CD4-positive, alpha-beta T cell (primary cell): ENCODE results near the gene IL17RA. TPM values are rescaled to one million over a fixed set of nuclear protein-coding genes. Genes with fewer than 3 reads are reported as not detected.

Experiments used
- ATAC-seq: fragments of 200-7000 bp; cut with Tn5 transposase; one replicate; pipeline ENCODE4 v1.10.0; 2022; ENCODE audit warnings: mild to moderate bottlenecking; ENCODE audit not compliant: poor library complexity
- CTCF ChIA-PET: fragments of 350-600 bp; sonication (Branson Sonifier 250); formaldehyde crosslinking; loops from one replicate; lab custom pipeline; 2021; ENCODE audit warnings: antibody characterized with exemption, inconsistent platforms; lab: Charles Lee
- POLR2A ChIA-PET: fragments of 350-600 bp; sonication (Branson Sonifier 250); formaldehyde crosslinking; loops from one replicate; lab custom pipeline; 2021; ENCODE audit warnings: antibody characterized with exemption, inconsistent platforms; lab: Charles Lee
- DNase-seq, 14 experiments: peaks; one replicate each; pipeline ENCODE4 v3.0.0-alpha.2; 2013 to 2020; ENCODE audit warnings: mixed read lengths in 2 of 14
- H3K27ac ChIP-seq, 2 donors: one replicate each; pipeline versions ENCODE4 v1.5.1 to v1.7.0; 2013; ENCODE audit warnings: low read length in 2 of 2, low read depth in 1 of 2, mild to moderate bottlenecking in 1 of 2
- H3K27me3 ChIP-seq, 2 experiments: 1 replicate in 1 of 2; 2 replicates in 1 of 2; pipeline versions ENCODE4 v1.6.1 to v1.7.0; 2013; ENCODE audit warnings: low read length in 2 of 2, control low read depth in 1 of 2, mild to moderate bottlenecking in 1 of 2, moderate library complexity in 1 of 2; ENCODE audit not compliant: insufficient read depth in 2 of 2, control insufficient read depth in 1 of 2
- H3K36me3 ChIP-seq: one replicate; pipeline ENCODE4 v1.6.1; 2013; ENCODE audit warnings: low read length, control low read depth; ENCODE audit not compliant: insufficient read depth
- H3K4me1 ChIP-seq: one replicate; pipeline ENCODE4 v1.6.1; 2013; ENCODE audit warnings: low read length, control low read depth; ENCODE audit not compliant: insufficient read depth
- H3K4me3 ChIP-seq: one replicate; pipeline ENCODE4 v1.5.1; 2013; ENCODE audit warnings: mild to moderate bottlenecking, low read length, moderate library complexity
- H3K9me3 ChIP-seq, 2 experiments: 1 replicate in 1 of 2; 2 replicates in 1 of 2; pipeline versions ENCODE4 v1.6.1 to v1.7.0; 2013; ENCODE audit warnings: low read length in 2 of 2, mild to moderate bottlenecking in 2 of 2, control low read depth in 1 of 2, moderate library complexity in 1 of 2; ENCODE audit not compliant: control insufficient read depth in 1 of 2, insufficient read depth in 1 of 2
- H3K27ac Mint-ChIP-seq: one replicate; pipeline ENCODE4 v1.8.0; 2020; ENCODE audit warnings: mixed read lengths
- H3K27me3 Mint-ChIP-seq: one replicate; pipeline ENCODE4 v1.8.0; 2021; ENCODE audit warnings: mixed read lengths
- H3K36me3 Mint-ChIP-seq: one replicate; pipeline ENCODE4 v1.8.0; 2021; ENCODE audit warnings: low read depth, mixed read lengths
- H3K4me1 Mint-ChIP-seq: one replicate; pipeline ENCODE4 v1.8.0; 2021; ENCODE audit warnings: low read depth, mixed read lengths
- H3K4me3 Mint-ChIP-seq: one replicate; pipeline ENCODE4 v1.8.0; 2020; ENCODE audit warnings: mild to moderate bottlenecking, mixed read lengths
- H3K9me3 Mint-ChIP-seq: one replicate; pipeline ENCODE4 v1.8.0; 2020; ENCODE audit warnings: mixed read lengths
- CTCF ChIP-seq: fragments of 200-600 bp; IDR thresholded peaks from one replicate; pipeline ENCODE4 v1.8.0; 2022; ENCODE audit warnings: antibody characterized with exemption, mild to moderate bottlenecking
- intact Hi-C, 2 experiments: fragments of 100-400 bp; cut with DNase I in 1 of 2; cut with micrococcal nuclease in 1 of 2; formaldehyde crosslinking; loops; one replicate each; pipeline versions ENCODE4 v1.15.1 to v1.9.0; 2023 to 2025; cut with DNase I, micrococcal nuclease
- total RNA-seq, 174 experiments: library from RNA in 2 of 174; stranded (reverse) in 2 of 174; gene quantifications; one replicate each; pipeline ENCODE4 v1.2.3 and lab custom pipeline; 2021 to 2026

IL17RA gene
- total RNA-seq, 2 experiments from 2014 or later = 23.2 to 24.3 TPM

GRCh38 chr22:17120281-17120680 lies 35.5 kb downstream of the IL17RA start:
- Mint-ChIP-seq H3K4me1 (peaks cover 46% of the 10 kb centered on the region), H3K27ac (no peak overlapping the region), H3K4me3 (peak overlapping the region; percentile 48), H3K36me3 (no peaks in the 10 kb centered on the region), H3K27me3 (peaks cover 22% of the 10 kb centered on the region), H3K9me3 (no peaks in the 10 kb centered on the region)
- Histone ChIP-seq H3K9me3 (peaks cover 0 to 6% of the 10 kb centered on the region in 2 experiments), H3K27ac (no peak overlapping the region), H3K27me3 (peaks cover 17 to 19% of the 10 kb centered on the region in 2 experiments), H3K4me3 (no peak overlapping the region), H3K4me1 (peaks cover 59% of the 10 kb centered on the region), H3K36me3 (no peaks in the 10 kb centered on the region)
- POLR2A ChIA-PET = interaction anchor here (1.3 kb wide), 1 partner anchor 33 kb away, joined by 4 read pairs; no protein-coding TSS in a partner anchor
- CTCF ChIA-PET = no interaction called here
- ATAC-seq (peak; percentile 47), DNase-seq (peak; percentile 29 to 82 (median 54))
- TF ChIP-seq CTCF = no peak
- intact Hi-C loops = no loop called here

- Mint-ChIP-seq H3K36me3 (no peaks in the 10 kb centered on the region), H3K27me3 (peaks cover 22% of the 10 kb centered on the region), H3K4me3 (no peak overlapping the region), H3K27ac (no peak overlapping the region), H3K4me1 (peaks cover 41% of the 10 kb centered on the region), H3K9me3 (no peaks in the 10 kb centered on the region)
- Histone ChIP-seq H3K36me3 (no peaks in the 10 kb centered on the region), H3K27me3 (peaks cover 17 to 19% of the 10 kb centered on the region in 2 experiments), H3K9me3 (peaks cover 0 to 6% of the 10 kb centered on the region in 2 experiments), H3K4me1 (peaks cover 54% of the 10 kb centered on the region), H3K27ac (no peak overlapping the region), H3K4me3 (no peak overlapping the region)
- TF ChIP-seq CTCF = no peak
- peak; percentile 31 for ATAC-seq
- POLR2A ChIA-PET = no interaction called here
- peak in 3 of 14 experiments; percentile 25 to 50 (median 48) for DNase-seq
- CTCF ChIA-PET = interaction anchor here (1.0 kb wide), 1 partner anchor 51 kb away, joined by 3 read pairs; no protein-coding TSS in a partner anchor
- intact Hi-C loops = no loop called here
Observed at GRCh38 chr22:17120711-17121232, 36.0 kb downstream of the IL17RA start.

DNA sequence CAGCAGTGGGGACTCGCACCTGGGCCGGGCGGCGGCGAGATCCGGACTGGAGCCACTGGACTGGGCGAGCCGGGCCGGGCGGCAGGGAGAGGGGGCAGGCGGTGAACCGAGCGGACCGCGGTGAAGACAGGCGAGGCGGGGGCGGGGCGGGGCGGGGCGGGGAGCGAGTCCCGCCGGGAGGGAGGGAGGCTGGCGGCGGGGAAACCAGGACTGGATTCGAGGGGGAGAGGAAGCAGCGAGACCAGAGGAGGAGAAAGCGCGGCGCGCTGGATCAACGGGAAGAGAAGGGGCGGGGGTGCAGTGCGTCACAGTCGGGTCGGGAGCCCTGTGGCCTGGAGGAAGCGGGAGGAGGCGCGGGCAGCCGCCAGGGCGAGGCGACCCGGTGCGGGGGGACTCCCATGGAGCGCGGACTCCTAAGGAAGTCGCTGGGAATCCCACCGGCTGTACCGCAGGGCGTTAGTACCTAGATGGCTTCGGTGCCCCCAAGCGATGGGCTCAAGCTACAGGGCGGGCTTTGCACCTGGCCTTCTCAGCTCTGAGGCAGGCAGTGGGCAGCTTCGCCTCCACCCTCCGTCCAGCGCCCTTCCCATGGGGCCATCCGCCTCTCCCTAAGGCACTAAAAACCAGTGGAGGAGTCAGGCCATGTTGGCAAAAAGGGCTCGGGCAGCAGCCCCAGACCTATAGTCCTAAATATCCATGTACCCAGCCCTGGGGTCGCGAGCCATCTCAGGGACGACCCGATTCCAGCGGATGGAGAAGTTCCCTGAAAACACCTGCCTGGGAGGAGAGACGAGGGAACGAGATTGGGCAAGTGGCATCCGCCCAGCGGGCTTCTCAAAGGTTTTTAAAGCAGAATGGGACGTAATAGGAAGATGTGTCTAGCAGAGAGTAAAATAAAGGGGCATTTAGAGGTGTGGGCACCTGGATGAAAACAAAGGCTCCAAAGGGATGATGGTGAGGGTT lies 36.7 kb downstream of the IL17RA start, which contains the start of gene TMEM121B:
TMEM121B (minus strand) TSS at position 128 of the 963 bp plus-strand sequence. CDS start 233 bp downstream, outside the sequence.
- ChIA-PET CTCF (interaction anchor here (1.0 kb wide), 1 partner anchor 50 kb away, joined by 3 read pairs; no protein-coding TSS in a partner anchor), POLR2A (no interaction called here)
- Histone ChIP-seq H3K4me1 (peaks cover 47% of the 10 kb centered on the region), H3K9me3 (peaks cover 0 to 6% of the 10 kb centered on the region in 2 experiments), H3K27me3 (peaks cover 17 to 19% of the 10 kb centered on the region in 2 experiments), H3K36me3 (no peaks in the 10 kb centered on the region), H3K4me3 (peak within 1 kb of the TSS; percentile 36), H3K27ac (no peak within 1 kb of the TSS)
- no peak for ATAC-seq
- Mint-ChIP-seq H3K27ac (no peak within 1 kb of the TSS), H3K9me3 (no peaks in the 10 kb centered on the region), H3K27me3 (peaks cover 22% of the 10 kb centered on the region), H3K4me3 (peak within 1 kb of the TSS; percentile 74), H3K4me1 (peaks cover 34% of the 10 kb centered on the region), H3K36me3 (no peaks in the 10 kb centered on the region)
- intact Hi-C loops = no loop called here
- DNase-seq = peak in 2 of 14 experiments; percentile 52 to 56
- TF ChIP-seq CTCF = no peak
